Measurements from ENCODE around the gene ADAP2.
"Not testable (repeated sequence)": the region's sequence is repeated elsewhere in the genome, so short reads cannot be mapped to it uniquely, and the experiment has no call there.

Gene ADAP2, protein sequence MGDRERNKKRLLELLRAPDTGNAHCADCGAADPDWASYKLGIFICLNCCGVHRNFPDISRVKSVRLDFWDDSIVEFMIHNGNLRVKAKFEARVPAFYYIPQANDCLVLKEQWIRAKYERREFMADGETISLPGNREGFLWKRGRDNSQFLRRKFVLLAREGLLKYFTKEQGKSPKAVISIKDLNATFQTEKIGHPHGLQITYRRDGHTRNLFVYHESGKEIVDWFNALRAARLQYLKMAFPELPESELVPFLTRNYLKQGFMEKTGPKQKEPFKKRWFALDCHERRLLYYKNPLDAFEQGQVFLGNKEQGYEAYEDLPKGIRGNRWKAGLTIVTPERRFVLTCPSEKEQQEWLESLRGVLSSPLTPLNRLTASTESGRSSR

DNA sequence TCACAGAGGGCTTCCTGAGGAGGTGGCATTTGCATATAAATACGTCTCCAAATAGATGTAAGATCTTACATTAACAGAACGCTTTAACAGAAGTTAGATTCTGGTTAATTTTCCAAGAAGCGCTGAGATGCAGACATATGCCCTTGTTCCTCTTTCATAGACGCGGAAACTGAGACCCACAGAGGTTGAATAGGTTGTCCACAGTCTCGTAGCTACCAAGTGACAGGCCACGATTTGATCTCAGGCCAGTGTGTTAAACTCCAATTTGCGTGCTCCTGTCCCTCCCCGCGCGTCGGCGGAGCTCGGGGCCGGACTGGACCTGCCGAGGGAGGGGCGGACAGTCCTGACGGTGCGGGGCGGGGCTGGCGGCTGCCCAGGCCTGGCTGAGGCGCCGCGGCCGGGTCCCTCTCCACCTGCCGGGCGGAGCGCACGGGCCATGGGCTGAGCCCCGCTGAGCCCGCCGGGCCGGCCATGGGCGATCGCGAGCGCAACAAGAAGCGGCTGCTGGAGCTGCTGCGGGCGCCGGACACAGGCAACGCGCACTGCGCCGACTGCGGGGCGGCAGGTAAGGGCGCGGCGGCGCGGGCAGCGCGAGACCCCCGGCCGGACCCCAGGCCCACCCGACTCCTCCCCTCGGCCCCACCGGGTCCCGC lies at the start of gene ADAP2:
ADAP2 (plus strand) TSS at position 402 of the 653 bp plus-strand sequence; CDS start at position 472, 70 bp downstream.
- peak; percentile 86 for DNase-seq (ENCODE audit: low spot score)

DNA sequence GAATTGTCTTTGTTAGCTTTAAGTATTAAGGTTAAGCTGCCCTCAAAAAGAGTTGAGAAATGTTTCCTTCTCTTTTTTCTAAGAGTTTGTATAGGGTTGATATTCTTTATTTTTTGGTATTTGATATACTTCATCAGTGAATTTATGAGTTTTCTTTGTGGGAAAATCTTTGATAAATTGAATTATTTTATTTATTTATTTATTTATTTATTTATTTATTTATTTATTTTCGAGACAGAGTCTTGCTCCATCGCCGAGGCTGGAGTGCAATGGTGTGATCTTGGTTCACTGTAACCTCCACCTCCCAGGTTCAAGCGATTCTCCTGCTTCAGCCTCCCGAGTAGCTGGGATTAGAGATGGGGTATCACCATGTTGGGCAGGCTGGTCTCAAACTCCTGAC lies 35.6 kb upstream of the ADAP2 start:
- DNase-seq (ENCODE audit: low spot score) = no peak

DNA sequence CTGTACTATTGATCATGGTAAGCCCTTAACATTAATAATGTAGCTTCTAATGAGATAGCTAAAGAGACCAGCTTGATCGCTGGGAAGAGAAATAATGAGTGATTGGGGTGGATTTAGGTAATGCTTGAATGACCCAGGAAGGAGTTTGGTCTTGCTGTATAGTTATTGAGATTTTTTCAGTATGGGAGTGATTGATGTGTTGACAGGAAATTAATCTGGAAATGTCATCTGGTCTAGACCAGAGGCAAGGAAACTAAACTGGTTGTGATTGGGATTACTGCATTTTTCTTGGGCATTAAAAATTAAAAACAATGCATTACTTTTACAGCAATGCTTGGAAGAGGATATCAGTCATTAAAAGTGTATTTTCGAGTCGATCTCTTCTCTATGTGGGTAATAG lies 27.5 kb upstream of the ADAP2 start:
- no peak for DNase-seq (ENCODE audit: low spot score)

DNA sequence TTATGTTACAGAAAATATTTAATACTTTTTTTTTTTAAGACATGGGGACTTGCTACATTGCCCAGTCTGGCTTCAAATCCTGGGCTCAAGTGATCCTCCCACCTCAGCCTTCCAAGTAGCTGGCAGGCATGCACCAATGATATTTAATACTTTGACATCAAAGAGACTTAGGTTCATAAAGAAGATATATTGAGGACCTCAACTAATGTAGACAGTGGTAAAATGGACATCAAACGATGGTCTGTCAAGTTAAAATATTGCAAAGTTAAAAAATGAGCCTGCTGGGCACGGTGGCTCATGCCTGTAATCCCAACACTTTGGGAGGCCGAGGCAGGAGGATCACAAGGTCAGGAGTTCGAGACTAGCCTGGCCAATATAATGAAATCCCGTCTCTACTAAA lies 24.4 kb upstream of the ADAP2 start:
- DNase-seq (ENCODE audit: low spot score) = no peak

DNA sequence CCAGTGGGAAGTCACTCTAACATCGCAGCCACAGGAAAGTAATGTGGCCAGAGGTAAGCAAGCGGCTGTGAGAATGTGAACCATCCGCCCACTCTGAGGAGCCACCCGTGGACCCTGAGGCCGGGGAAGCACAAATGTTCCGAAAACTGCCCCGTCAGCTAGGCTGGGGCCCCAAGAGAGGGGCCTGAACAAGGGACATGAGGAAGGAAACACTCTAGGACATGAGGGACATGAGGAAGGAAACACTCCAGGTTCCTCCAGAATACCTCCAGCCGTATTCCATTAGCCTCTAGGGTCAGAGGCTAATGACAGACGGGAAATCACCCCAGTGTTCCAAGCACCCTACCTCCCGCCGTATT lies 16.0 kb upstream of the ADAP2 start:
- DNase-seq (ENCODE audit: low spot score) = peak; percentile 32

DNA sequence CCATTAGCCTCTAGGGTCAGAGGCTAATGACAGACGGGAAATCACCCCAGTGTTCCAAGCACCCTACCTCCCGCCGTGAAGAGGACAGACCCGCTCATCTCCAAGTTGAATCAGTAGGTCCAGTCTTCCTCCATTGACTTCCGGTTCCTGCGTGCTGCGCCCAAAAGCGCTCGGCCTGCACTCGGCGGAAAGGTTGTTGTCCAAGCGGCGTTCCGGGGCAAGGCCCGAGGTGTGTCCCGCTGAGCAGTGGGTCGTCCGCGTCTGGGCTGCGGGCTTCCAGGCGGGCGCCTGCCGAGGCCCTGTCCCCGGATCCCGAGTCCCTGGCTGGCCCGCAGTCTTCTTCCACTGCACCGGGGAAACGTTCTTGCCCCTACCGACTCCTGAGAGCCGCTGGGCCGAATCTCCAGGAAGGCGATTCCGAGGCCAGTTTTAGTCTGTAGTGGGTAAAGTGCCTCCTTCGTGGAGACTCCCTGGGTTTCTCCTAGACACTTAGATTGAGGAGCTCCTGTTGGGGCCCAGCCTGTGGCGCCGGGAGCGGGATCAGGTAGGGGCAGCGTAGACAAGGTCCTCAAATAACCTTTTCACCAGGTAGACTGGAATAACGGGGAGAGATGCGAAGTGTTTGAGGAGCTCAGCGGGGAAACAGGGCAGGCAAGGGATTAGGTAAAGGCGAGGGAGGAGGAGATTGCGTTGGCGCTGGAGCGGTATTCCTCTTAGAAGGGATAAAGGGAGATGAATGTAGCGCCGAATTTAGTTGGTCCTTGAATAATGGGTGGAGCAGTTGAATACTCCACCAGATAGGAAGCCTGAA lies 15.4 kb upstream of the ADAP2 start, which contains the start of gene TEFM:
TEFM (minus strand) TSS at position 138 of the 811 bp plus-strand sequence; CDS start at position 98, 40 bp downstream.
- peak; percentile 95 for DNase-seq (ENCODE audit: low spot score)

DNA sequence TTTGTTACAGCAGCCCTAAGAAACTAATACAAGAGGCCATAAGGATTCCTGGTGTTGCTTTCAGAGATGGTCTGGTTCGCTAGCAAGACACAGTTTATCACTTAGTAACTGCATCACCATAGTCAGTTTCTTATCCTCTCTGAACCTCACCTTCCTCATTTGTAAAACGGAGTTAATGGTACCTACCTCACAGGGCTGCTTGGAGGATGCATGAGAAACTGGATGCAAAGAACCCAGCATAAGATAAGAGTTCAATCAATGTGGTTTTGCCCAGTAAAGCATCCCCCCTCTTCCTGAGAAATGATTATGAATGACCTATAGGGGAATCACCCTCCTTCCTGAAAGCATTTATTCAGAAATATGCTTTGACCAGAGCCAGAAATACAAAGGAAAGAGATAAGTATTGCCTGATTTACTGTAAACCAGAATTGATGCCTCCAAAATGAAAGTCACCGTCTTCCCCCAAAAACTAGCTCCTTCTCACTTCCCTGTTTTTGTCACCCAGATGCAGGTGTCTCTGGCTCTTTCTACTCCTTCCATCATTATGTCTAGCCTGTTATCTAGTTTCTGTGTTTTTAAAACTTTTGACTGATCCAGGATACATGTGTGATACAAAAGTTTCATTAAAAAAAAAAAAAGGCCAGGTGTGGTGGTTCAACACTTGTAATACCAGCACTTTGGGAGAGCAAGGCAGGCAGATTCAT lies 12.9 kb upstream of the ADAP2 start:
- DNase-seq (ENCODE audit: low spot score) = no peak

DNA sequence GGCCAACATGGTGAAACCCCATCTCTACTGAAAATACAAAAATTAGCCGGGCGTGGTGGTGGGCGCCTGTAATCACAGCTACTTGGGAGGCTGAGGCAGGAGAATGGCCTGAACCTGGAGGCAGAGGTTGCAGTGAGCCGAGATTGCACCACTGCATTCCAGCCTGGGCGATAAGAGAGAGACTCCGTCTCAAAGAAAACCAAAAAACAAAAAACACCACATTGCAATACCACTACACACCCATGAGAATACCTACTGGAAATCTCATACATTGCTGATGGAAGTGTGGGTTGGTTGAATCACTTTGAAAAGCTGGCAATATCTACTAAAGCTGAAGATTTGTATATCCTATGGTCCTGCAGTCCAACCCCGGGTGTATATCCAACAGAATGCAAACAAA lies 11.6 kb upstream of the ADAP2 start:
- DNase-seq (ENCODE audit: low spot score) = not testable (repeated sequence)

DNA sequence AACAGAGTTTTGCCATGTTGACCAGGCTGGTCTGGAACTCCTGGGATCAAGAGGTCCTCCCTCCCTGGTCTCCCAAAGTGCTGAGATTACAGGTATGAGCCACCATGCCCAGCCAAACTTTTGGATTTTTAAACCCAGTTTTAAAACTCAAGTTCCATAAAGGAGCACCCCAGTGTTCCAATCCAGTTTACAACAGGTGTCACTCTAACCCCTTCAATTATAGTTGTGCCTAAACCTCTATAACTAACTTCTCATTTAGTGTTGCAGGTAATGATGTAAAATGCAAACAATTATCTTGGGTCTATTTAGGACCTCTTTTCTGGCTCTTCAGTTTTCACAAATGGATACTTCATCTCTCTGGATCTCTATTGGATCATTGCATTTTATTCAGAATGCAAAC lies 7.8 kb upstream of the ADAP2 start:
- DNase-seq (ENCODE audit: low spot score) = no peak

DNA sequence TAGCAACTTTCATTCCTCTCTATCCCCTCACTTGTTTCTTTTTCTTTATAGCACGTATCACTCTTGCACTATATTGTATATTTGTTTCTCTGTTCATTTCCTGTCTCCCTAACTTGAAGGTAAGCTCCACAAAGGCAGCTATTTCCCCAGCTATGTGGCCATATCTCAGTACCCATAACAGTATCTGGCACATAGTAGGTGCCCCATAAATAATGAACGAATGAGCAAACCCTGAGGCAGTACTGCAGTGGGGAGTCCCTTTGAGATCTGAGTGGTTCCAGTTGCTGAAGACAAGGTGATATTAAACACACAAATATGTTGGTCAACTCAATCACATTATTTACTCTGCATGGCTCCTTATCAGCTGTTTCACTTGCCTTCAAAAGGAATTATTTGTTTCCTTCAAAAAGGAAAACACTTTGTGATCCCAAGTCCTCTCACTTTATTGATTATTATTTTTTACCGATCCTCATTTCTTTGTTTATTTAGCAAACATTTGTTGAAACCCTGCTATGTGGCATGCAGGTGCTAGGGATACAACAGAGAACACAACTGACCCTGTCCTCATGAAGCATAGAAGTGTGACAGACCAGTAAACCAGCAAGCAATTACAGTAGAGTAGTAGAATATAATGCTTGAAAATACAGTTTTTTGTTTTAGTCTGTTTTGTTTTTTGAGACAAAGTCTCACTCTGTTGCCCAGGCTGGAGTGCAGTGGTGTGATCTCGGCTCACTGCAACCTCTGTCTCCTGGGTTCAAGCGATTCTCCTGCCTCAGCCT lies 5.7 kb upstream of the ADAP2 start:
- no peak for DNase-seq (ENCODE audit: low spot score)

DNA sequence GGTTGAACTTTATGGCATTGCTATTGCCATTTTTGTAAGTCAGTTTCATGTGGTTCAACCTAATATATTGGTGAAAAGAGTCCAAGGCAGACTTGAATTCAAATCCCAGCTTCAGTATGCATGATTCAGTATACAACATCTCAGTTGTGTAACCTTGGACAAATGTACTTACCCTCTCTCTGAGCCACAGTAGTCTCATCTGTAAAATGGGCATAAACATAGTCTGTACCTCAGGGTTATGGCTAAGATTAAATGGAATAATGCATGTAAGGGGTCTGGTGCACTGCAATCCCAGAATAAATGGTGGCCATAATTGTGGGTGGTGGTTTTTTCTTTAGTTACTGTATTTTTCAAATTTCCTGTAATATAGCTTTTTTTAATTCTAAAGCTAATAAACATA lies 4.7 kb upstream of the ADAP2 start:
- no peak for DNase-seq (ENCODE audit: low spot score)

DNA sequence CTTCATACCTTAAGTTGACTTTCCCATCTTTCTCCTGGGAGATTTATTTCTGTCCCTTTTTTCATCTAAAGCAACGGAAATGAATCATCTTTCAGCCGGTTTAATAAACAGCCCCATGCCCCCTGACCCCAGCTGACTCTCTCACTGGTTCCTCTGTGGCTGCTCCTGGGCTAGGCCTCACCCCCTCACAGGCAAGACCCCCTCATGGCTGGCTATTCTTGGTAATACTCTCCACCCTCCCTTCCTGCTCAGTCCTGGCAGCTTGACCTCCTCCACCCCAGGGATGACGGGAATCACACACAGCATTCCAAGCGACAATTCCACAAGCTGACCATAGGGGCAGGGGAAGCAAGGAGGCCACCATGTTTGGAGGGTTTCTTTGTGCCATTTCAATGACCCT lies 1.5 kb upstream of the ADAP2 start:
- peak; percentile 60 for DNase-seq (ENCODE audit: low spot score)

DNA sequence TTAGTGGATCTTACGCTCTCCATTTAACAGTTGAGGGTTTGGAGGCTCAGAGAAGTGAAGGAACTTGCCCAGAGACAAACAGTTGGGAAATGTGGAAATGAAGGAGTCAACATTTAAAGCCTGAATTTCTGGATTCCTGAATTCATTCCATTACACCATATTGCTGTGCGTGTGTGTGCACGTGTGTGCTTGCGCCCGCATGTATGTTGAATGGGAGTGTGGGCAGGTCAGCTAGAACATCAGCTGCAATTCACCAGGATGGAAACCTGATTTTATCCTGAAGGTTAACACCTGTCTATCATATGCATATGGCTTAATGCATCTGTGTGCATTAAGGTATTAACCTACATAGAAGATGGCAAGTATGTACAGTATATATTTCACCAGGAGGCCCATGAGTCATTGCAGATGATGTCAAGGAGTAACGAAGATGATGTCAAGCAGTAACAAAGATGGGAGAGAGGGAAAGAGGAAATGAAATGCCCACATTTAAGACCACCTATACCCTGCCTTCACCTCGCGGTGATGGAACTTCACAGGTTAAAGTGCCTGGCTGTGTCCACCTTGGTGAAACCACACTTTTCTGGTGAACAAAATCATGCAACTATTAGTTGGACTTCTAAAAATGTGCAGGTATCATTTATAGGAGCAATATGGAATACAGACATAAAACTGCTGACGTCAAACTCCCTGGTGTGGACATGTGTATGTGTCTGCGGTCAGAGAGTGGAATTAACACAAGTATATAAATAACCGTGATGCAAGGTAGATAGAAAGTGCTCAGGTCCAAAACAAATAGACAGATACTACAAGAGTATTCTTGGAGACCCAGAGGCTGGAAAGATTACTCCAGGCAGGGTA lies 832 bp upstream of the ADAP2 start:
- DNase-seq (ENCODE audit: low spot score) = no peak

DNA sequence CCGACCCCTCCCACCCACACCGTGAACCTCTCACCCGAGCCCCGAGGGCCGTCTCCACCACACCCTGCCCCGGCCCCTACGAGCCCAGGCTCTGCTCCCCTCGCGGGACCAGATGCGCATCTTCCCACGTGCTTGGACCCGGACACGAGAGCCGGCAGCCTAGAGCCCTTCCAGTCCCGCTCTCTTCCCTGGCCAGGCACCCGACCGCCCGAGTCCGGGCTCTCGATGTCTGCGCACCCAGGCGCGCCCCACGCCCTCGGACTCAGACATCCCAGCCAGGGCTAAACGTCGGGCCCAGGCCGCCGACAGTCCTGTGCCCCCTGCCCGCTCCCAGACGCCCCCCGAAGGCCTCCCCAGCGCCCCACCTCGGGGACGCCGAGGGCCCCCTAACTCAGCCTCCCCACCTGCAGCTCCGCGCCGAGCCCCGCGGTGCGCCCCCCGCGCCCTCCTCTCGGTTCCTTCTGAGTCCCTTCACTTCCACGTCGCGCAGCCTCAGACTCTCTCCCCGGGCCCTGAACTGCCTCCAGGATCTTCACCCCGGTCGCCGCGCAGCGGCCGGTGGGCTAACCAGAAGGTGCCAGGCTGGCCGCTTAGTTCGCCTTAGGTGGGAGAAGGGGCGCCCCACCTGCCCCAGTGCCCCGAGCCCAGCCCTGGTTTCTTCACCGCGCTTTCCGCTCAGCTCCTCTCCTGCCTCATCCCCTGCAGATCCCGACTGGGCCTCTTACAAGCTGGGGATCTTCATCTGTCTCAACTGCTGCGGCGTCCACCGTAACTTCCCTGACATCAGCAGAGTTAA lies 688 bp downstream of the ADAP2 start:
- peak; percentile 41 for DNase-seq (ENCODE audit: low spot score)

DNA sequence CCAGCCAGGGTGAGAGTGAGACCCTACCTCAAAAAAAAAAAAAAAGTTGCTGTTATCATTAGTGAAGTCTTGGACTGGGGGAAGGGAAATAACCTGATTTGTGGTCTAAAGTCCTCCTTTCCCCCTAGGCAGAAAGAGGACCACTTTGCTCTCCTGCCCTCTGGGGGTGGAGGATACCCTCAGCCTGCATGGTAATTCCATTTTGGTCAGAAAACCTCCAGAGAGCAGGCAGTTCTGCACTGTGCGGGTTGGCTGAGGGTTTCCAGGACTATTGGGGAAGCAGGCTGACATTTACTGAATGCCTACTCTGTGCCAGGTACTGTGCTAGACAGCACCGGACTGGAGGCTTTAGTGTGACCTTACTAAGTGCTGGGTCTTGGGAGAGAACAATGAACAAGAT lies 2.6 kb downstream of the ADAP2 start:
- DNase-seq (ENCODE audit: low spot score) = no peak

DNA sequence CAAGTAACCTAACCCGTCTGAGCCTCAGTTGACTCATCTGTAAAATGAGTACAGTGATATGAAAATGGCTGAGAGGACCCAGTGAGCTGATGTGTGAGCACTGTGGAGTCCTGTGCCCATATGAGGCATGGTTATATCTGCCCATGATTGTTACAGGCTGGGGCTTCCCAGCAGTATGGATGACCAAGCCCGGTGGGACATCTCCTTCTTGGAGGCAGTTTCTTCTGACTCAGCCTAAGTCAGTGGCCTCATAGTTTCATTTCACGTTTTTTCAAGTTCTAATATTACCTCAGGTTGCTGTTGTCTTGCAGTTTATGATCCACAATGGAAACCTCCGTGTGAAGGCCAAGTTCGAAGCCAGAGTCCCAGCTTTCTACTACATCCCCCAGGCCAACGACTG lies 4.8 kb downstream of the ADAP2 start:
- DNase-seq (ENCODE audit: low spot score) = no peak

DNA sequence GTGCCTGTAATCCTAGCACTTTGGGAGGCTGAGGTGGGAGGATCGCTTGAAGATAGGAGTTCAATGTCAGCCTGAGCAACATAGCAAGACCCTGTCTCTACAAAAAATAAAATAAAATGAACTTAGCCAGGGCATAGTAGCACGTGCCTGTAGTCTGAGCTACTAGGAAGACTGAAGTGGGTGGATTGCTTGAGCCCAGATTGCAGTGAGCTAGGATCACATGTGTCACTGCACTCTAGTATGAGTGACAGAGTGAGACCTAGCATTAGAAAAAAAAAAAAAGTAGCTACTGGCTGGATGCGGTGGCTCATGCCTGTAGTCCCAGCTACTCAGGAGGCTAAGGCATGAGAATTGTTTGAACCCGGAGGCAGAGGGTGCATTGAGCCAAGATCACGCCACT lies 6.0 kb downstream of the ADAP2 start:
- DNase-seq (ENCODE audit: low spot score) = no peak

DNA sequence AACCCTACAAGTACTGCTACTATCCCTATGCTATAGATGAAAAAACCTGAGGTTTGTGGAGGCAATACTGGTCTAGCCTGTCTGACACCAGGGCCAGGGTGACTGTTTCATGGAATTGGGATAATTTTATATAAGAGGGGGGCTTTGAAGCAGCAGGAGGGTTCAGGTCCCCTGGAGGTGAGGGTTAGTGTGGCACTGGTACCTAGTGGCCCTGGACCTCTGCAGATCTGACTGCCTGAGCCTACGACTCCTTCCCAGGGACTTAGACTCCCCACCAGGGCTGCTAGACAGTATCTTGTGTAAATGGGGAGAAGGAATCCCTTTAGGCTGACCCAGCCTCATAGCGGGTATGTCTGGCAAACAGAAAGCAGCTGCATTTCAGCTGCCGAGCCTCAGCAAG lies 6.8 kb downstream of the ADAP2 start:
- DNase-seq (ENCODE audit: low spot score) = no peak

DNA sequence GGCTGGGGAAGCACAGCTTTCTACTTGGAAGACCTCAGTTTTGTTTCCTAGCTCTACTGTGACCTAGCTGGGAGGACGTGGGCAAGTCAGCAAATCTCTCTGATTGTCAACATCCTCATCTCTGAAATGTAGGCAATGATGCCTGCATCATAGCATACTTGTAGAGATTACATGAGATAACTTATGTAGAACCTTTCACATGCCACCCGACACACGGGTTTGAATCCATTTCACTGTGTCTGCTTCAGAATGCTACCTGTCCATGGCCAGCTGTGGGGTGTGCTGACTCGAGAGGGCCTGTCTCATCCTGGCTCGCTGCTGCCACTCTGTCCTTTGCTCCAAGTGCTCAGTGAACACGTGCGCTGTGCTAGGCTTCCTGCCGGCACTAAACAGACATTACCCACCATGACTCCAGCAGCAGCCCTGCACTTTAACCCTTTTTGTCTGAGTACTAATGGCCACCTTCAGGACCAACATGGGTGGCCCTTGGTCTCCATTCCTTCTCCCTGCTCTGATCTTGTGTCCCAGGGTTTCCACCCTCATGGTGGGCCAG lies 7.4 kb downstream of the ADAP2 start:
- DNase-seq (ENCODE audit: low spot score) = no peak

Measured in iPS-NIHi11 (cell line).